GM12873 (cell line): ENCODE data around the gene CRAT.

Experiments used
- TF ChIP-seq, protein P1 (sequence below): IDR thresholded peaks from 2 replicates; pipeline ENCODE4 v1.5.1; 2012; ENCODE audit warnings: low read depth, mild to moderate bottlenecking, moderate library complexity, low read length, control low read depth; ENCODE audit not compliant: insufficient read depth; ENCODE audit errors: missing control alignments

Gene CRAT

DNA sequence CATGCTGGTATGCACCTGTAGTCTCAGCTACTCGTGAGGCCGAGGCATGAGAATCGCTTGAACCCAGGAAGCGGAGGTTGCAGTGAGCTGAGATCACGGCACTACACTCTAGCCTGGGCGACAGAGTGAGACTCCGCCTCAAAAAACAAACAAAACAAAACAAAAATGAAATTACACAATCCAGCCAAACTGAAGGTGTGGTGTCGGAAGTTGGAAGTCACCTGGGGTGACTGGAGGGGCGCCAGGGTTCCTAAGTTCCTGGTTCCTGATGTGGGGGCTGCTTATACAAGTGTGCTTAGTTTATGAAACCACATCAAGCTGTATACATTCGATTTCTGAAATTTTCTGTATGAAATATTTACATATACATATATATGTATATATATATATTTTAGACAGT lies 33.4 kb downstream of the CRAT start:
- TF ChIP-seq, protein P1, sequence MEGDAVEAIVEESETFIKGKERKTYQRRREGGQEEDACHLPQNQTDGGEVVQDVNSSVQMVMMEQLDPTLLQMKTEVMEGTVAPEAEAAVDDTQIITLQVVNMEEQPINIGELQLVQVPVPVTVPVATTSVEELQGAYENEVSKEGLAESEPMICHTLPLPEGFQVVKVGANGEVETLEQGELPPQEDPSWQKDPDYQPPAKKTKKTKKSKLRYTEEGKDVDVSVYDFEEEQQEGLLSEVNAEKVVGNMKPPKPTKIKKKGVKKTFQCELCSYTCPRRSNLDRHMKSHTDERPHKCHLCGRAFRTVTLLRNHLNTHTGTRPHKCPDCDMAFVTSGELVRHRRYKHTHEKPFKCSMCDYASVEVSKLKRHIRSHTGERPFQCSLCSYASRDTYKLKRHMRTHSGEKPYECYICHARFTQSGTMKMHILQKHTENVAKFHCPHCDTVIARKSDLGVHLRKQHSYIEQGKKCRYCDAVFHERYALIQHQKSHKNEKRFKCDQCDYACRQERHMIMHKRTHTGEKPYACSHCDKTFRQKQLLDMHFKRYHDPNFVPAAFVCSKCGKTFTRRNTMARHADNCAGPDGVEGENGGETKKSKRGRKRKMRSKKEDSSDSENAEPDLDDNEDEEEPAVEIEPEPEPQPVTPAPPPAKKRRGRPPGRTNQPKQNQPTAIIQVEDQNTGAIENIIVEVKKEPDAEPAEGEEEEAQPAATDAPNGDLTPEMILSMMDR: no peak

DNA sequence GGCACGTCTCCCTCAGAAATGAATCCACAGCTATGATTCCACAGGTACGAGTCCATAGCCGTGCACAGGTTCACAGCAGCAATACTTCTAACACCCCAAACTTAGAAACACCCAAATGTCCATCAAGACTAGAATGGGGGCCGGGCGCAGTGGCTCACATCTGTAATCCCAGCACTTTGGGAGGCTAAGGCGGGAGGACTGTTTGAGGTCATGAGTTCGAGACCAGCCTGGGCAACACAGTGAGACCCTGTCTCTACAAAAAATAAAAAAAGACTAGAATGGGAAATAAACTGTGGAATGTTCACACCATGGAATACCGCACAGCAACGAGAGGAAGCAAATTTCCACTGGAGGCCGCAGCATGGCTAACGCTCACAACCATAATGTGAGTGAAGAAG lies 34.0 kb downstream of the CRAT start:
- TF ChIP-seq, protein P1: no peak

DNA sequence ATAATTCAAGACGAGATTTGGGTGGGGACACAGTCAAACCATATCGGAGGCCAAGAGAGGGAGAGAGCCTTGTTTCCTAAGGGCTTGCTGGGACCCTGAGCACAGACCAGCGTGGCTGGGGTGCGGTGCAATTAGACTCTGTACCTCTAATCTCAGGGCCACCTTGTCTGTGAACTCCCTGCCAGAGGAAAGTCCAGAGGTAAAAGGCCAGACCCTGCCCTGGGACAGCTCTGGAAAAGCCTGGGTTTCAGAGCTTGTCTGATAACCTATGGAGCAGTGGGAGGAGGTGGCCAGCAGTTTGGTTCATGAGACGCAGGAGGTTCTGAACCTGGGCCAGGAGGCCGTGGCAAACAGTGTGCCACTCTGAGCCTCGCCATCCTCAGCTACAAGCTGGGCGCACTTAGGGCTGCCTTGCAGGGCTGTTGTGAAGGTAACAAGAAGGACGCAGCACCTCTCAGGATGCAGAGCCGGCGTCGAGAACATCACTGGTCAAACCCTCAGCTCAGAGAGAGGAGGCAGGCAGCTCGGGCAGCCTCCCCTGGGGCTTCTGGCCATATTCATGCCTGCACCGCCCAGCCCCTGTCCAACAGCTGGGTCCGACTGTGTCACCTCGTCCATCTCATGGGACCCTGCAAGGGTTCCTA lies 34.5 kb downstream of the CRAT start:
- TF ChIP-seq, protein P1: no peak

DNA sequence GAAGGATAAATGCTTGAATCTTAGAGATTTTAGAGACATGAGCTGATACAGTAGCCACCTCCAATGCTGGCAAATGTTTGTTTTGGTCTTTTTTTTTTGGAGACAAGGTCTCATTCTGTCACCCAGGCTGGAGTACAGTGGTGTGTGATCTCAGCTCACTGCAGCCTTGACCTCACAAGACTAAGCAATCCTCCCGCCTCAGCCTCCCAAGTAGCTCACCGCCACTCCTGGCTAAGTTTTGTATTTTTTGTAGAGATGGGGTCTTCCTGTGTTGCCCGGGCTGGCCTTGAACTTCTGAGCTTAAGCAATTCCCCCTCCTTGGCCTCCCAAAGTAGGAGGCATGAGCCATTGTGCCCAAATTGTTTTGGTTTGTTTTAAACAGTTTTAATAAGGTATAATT lies 36.5 kb downstream of the CRAT start:
- TF ChIP-seq, protein P1: no peak

DNA sequence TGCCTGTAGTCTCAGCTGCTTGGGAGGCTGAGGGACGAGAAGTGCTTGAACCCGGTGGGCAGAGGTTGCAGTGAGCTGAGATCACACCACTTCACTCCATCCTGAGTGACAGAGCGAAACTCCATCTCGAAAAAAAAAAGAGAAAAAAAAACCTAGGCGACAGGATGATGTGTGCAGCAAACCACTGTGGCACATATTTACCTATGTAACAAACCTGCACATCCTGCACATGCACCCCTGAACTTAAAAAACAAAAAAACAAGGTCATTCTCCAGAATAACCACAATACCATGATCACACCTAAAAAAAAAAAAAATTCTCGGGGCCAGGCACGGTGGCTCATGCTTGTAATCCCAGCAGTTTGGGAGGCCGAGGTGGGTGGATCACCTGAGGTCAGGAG lies 37.2 kb downstream of the CRAT start:
- TF ChIP-seq, protein P1: no peak

DNA sequence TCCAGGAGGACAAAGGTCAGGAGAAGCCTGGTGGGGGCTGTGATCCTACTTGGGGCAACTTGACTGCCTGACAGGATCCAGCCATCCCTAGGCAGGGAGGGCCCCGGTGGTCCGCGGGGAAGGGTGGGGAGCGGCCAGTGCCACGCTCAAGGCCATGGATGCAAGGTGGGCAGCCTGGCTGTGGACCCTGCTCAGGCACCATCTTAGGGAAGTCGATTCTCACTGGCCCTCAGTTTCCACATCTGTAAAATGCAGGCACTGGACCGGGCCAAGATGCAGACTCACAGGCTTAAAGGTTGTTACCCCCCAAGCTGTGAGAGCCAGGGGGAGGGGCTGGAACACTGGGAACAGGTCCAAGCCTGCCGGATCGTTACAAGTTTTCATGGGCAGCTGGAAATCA lies 38.4 kb downstream of the CRAT start:
- TF ChIP-seq, protein P1: no peak

DNA sequence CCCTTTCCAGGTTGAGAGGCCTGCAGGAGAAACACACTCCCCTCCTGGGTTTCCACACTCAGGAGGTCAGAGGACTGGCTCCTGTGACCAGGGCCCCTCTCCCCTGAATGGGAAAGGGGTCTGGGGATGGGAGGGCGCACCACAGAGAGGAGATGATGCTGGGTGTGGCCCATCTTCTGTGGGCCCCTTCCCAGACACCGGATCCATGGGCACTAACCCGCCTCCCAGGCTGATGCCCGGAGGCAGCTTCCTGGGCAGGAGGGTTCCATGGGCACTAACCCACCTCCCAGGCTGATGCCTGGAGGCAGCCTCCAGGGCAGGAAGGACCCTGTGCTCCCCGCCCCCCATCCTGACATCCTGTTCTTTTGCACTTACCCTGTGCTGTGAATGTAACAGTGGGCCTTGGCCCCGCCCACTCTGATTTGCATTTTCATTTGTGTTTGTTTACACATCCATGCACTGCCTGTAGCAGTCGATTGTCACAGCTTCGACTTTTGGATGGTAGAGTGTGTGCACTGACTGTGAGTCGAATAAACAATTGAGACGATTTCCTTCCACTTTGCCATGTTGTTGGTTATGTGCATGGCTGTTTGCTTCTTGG lies 39.0 kb downstream of the CRAT start:
- TF ChIP-seq, protein P1: no peak
